ELR (cell line): Measurements from ENCODE around the gene DPP3.
A peak's percentile ranks its signal among the peaks of the same experiment; 100 is the strongest.

Source experiments
- DNase-seq: peaks from one replicate; pipeline ENCODE4 v3.0.0-alpha.2; 2015; ENCODE audit warnings: low read depth

The DPP3 gene

GRCh38 chr11:66479394-66480116 lies 679 bp upstream of the DPP3 start:
- DNase-seq: peak; percentile 67

GRCh38 chr11:66484806-66485380 lies 4.7 kb downstream of the DPP3 start:
- DNase-seq: no peak

DNA sequence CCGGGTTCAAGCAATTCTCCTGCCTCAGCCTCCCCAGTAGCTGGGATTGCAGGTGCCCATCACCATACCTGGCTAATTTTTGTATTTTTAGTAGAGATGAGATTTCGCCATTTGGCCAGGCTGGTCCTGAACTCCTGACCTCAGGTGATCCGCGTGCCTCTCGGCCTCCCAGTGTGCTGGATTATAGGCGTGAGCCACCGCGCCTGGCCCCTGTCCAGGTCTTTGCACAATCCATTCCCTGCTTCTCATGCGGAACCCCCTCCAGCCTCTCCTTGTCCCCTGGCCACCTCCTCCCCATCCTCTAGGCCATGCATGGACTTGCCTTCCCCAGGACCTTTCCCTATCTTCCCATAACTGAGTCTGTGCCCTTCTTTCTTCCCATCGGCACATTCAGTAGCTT lies 8.7 kb downstream of the DPP3 start:
- no peak for DNase-seq

GRCh38 chr11:66489636-66490035 lies 9.4 kb downstream of the DPP3 start:
- DNase-seq: no peak

DNA sequence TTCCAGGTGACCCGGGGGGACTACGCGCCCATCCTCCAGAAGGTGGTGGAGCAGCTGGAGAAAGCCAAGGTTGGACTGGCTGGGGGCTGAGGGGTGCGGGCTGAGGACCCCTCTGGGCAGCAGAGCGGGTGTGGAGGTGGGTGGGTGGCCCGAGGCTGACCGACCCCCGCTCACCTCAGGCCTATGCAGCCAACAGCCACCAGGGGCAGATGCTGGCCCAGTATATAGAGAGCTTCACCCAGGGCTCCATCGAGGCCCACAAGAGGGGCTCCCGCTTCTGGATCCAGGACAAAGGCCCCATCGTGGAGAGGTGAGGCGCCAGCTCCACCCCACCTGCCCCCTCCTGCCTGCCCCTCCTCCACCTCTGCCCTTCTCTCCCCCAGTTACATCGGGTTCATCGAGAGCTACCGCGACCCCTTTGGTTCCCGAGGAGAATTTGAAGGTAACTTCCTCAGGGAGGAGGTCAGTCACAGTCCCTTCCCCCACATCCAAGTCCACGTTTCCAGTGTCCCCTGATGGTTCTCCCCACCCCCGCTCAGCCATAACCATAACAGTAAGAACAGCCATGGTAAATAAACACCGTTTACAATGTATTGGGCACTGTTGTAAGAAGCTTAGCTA lies 11.2 kb downstream of the DPP3 start:
- peak; percentile 20 for DNase-seq

- no peak for DNase-seq
These were observed 12.1 kb downstream of the DPP3 start for GRCh38 chr11:66492161-66492865.

DNA sequence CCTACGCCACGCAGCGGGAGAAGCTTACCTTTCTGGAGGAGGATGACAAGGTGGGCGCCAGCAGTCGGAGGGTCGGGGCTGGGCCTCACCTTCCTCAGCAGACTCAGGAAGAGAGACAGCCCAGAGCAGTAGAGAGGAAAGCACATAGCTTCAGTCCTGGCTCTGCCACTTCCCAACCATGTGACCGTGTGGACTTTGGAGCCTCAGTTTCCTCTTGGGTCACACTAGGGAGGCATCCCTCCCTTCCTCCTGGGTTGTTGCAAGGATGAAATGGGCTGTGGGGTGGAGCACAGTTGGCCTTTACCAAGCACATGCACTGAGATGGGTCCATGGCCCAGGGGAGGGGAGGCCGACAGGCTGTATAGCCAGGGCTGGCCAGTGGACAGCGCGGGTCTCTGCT lies 12.9 kb downstream of the DPP3 start:
- no peak for DNase-seq

DNA sequence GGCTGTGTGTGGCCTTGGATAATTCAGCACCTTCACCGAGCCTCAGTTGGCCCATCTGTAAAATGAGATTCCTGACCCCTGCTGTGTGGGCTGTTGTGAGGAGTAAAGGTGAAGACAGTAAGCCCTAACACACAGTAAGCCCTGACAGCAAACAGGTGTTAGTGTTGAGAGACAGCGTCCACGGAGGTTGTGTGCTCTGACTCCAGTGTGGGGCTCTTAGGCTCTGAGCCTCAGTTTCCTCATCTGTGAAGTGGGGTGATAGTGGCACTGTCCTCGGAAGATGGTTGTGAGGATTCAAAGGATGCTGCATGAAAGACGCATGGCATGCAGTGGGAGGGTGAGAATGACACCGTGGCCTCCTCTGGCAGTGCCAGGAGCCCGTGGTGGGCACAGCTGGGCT lies 14.2 kb downstream of the DPP3 start:
- no peak for DNase-seq

DNA sequence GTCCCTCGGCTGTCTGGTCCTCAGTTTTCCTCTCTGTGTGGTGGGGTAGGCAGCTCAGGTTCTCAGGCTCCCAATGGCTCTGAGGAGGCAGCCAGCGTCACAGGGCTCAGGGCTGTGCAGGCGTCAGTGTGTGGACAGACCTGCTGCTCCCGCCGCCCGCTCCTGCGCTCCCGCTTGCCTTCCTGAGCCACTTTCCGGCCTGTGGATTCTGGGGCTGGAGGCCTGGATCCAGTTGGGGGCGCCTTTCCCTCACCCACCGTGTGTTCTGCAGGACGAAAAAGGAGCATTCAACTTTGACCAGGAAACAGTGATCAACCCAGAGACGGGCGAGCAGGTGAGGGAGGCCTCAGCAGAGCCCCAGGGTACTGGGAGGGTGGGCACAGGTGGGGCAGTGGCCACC lies 14.7 kb downstream of the DPP3 start:
- DNase-seq: no peak

- no peak for DNase-seq
These were observed 15.2 kb downstream of the DPP3 start for GRCh38 chr11:66495401-66495854.

- DNase-seq: no peak
These were observed 17.0 kb downstream of the DPP3 start for GRCh38 chr11:66497206-66497605.

GRCh38 chr11:66498506-66498905 lies 18.3 kb downstream of the DPP3 start:
- DNase-seq: no peak

- DNase-seq: no peak
These were observed 25.1 kb downstream of the DPP3 start for GRCh38 chr11:66505276-66505816.

- DNase-seq: no peak
These were observed 28.9 kb downstream of the DPP3 start for GRCh38 chr11:66509131-66509561.

DNA sequence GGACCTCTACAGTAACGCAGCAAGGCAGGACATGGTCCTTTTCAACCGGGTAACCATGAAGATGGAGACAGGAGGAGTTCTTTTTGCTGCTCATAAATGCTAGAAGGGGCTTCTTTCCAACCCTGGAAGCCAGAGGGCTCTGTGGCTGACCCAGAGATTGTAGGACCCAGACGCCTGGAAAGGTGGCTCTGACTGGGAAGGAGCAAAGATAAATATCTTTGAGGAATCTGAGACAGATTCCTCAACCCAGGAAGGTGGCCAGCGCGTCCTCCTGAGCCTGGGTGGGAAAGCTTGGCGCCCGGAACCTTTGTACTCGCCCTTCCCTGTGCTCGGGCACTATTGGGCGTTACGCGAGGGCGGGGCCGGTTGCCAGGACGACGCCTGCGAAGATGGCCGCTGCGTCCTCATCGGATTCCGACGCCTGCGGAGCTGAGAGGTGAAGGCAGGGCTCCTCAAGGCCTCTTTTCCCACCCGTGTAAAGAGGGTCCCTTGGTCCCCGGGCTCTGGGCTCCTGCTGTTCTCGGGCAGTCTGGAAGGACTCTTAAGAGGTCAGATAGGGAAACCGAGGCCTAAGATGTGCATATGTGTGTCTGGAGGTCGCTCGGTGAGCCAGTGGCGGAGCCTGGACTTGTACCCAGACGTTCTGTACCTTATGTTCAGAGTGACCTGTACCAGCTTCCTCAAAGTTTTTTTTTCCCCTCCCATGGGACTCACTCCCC lies 30.2 kb downstream of the DPP3 start, which contains the start of gene BBS1:
Gene BBS1, plus strand, starts transcription at position 365 of the 719 bp plus-strand sequence. Its CDS starts 25 bp downstream, at position 390.
- DNase-seq: peak; percentile 85

DNA sequence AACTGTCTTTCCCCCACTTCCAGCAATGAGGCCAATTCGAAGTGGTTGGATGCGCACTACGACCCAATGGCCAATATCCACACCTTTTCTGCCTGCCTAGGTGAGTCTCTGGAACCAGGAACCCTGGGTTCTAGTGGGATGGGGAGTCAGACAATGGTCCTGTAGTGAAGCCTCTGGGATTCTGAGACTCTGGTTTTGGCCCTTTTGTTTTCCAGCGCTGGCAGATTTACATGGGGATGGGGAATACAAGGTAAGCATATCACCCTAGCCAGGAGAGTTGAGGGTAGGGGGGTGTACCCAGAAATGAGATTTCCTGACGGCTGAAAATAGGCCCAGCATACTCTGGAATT lies 30.7 kb downstream of the DPP3 start:
- DNase-seq: no peak

DNA sequence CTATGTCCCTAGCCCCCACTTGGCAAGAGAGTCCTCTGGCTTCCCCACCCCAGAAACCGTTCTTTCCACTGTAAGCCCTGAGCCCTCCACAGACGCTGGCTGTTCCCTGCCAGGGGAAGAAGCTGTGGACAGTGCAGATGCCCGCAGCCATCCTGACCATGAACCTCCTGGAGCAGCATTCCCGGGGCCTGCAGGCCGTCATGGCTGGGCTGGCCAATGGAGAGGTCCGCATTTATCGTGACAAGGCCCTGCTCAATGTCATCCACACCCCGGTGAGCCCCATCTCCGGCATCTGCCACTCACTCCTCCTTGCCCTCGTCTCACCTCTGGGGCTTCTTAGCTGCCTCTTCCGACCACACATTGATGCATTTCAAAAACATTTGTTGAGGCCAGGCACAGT lies 43.4 kb downstream of the DPP3 start:
- DNase-seq: no peak

GRCh38 chr11:66524304-66525040 lies 44.2 kb downstream of the DPP3 start:
- DNase-seq: no peak

GRCh38 chr11:66529069-66529468 lies 48.8 kb downstream of the DPP3 start:
- DNase-seq: no peak

DNA sequence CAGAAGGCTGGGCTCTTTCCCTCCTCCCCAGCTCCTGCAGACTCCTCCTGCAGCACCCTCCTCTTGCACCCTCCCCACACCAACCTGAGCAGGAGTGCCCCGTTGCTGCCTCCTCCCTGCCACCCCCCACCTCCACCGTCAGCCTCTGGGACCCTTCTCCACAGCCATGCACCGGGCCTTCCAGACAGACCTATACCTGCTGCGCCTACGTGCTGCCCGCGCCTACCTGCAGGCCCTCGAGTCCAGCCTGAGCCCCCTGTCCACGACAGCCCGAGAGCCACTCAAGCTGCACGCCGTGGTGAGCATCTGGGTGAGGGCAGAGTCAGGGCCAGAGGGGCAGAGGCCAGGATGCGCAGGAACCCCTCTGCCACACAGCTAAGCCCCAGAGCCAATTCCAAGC lies 49.4 kb downstream of the DPP3 start:
- DNase-seq: no peak
